ENCODE results near the gene SMAD3.

Gene SMAD3

GRCh38 chr15:67100124-67100791 lies 34.9 kb downstream of the SMAD3 start:
- H3K27ac ChIP-seq, result no peak overlapping the region
- no peak for TF ChIP-seq CTCF (conservative IDR thresholded peaks at IDR 0.05)

- TF ChIP-seq CTCF (conservative IDR thresholded peaks at IDR 0.05), result no peak
- no peak overlapping the region for H3K27ac ChIP-seq
Observed at GRCh38 chr15:67100801-67101581, 35.6 kb downstream of the SMAD3 start.

- H3K27ac ChIP-seq, result no peak overlapping the region
- TF ChIP-seq CTCF (conservative IDR thresholded peaks at IDR 0.05), result no peak
Observed at GRCh38 chr15:67101911-67102598, 36.7 kb downstream of the SMAD3 start.

- TF ChIP-seq CTCF (conservative IDR thresholded peaks at IDR 0.05), result no peak
- no peak overlapping the region for H3K27ac ChIP-seq
Observed at GRCh38 chr15:67102599-67102929, 37.2 kb downstream of the SMAD3 start.

GRCh38 chr15:67103021-67103420 lies 37.6 kb downstream of the SMAD3 start:
- no peak for TF ChIP-seq CTCF (conservative IDR thresholded peaks at IDR 0.05)
- H3K27ac ChIP-seq, result no peak overlapping the region

- no peak for TF ChIP-seq CTCF (conservative IDR thresholded peaks at IDR 0.05)
- no peak overlapping the region for H3K27ac ChIP-seq
Observed at GRCh38 chr15:67103432-67103831, 38.0 kb downstream of the SMAD3 start.

GRCh38 chr15:67103869-67104268 lies 38.5 kb downstream of the SMAD3 start:
- no peak for TF ChIP-seq CTCF (conservative IDR thresholded peaks at IDR 0.05)
- no peak overlapping the region for H3K27ac ChIP-seq

Measured in VCaP (cell line).